Measurements from ENCODE around the gene TAAR2. TPM values are rescaled to one million over a fixed set of nuclear protein-coding genes. Genes with fewer than 3 reads are reported as not detected.

Gene TAAR2
- total RNA-seq, 4 donors from 2014 or later, result not detected

DNA sequence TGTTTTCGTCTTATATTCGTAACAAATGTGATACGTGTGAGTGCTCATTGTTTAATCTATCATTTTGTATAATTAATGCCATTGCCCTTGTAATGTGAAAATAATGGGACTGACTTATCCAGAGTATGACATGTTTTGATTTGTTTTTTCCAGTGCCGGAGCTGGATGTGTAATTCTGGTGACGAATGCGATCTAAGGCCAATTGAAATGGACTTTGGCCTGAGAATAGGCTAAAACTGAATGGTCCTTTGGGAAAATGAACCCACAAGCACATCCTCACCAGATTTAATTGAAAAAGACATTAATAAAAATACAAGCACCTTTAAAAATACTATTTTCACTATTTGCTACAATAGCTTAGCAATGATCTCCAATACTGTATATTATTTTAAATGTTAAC, 27.9 kb downstream of the TAAR2 start:
- Histone ChIP-seq H3K4me1 (no peaks in the 10 kb centered on the region), H3K27ac (no peak overlapping the region), H3K4me3 (no peak overlapping the region), H3K9me3 (no peaks in the 10 kb centered on the region), H3K27me3 (peaks cover 3% of the 10 kb centered on the region), H3K36me3 (no peaks in the 10 kb centered on the region)
- TF ChIP-seq EP300 (IDR thresholded peaks at IDR 0.05) (no peak), POLR2AphosphoS5 (IDR thresholded peaks at IDR 0.05) (no peak), POLR2A (IDR thresholded peaks at IDR 0.05) (no peak)
- WGBS, result 88% methylated on average over 6 of the region's 6 CpGs
- no peak for DNase-seq (ENCODE audit: low spot score in 2 of 2)

DNA sequence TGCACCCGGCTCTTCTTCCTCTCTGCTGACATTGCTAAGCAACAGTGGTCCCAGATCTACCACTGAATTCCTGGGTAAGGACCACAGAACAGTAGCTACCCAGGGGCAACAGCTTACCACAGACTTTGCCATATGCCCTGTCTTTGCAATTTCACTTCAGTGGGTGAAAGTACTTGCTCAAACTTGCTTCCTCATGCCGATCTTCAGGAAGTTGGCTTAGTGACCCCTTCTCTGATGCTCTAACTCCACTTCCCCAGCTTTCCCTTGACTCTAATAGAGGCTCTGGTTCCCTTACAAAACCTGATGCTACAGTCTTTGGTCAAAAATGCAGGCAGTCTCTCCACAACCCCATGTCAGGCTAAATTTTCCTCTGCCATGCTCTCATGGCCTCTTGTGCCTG, 31.2 kb downstream of the TAAR2 start:
- H3K27ac ChIP-seq, result no peak overlapping the region
- no peaks in the 10 kb centered on the region for H3K4me1 ChIP-seq
- 66% methylated on average over 2 of the region's 2 CpGs for WGBS
- H3K27me3 ChIP-seq, result peaks cover 3% of the 10 kb centered on the region
- no peak for DNase-seq (ENCODE audit: low spot score in 2 of 2)
- TF ChIP-seq POLR2A (IDR thresholded peaks at IDR 0.05), result no peak
- no peak for TF ChIP-seq EP300 (IDR thresholded peaks at IDR 0.05)
- no peak for TF ChIP-seq POLR2AphosphoS5 (IDR thresholded peaks at IDR 0.05)
- TF ChIP-seq, protein P1, sequence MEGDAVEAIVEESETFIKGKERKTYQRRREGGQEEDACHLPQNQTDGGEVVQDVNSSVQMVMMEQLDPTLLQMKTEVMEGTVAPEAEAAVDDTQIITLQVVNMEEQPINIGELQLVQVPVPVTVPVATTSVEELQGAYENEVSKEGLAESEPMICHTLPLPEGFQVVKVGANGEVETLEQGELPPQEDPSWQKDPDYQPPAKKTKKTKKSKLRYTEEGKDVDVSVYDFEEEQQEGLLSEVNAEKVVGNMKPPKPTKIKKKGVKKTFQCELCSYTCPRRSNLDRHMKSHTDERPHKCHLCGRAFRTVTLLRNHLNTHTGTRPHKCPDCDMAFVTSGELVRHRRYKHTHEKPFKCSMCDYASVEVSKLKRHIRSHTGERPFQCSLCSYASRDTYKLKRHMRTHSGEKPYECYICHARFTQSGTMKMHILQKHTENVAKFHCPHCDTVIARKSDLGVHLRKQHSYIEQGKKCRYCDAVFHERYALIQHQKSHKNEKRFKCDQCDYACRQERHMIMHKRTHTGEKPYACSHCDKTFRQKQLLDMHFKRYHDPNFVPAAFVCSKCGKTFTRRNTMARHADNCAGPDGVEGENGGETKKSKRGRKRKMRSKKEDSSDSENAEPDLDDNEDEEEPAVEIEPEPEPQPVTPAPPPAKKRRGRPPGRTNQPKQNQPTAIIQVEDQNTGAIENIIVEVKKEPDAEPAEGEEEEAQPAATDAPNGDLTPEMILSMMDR (IDR thresholded peaks at IDR 0.05), result no peak
- no peak overlapping the region for H3K4me3 ChIP-seq
- no peaks in the 10 kb centered on the region for H3K36me3 ChIP-seq
- H3K9me3 ChIP-seq, result no peaks in the 10 kb centered on the region

DNA sequence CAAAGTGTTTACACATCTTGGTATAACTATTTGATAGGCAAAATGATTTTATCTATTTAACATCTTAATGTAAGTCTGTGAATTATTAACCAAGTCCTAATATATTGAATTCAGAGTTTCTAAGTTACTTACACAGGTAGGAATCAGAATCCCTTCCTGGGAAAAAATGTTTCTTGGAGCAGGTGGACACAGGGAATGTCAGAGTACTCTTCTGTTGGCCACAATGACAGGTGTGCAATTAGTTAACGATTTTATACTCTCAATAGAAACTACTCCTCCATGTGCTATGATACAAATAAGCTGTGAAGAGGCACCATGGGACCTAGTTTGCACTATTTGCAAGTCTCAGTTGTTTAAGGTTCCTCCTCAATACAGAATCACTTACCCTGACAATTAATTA, 33.7 kb downstream of the TAAR2 start:
- Histone ChIP-seq H3K4me1 (no peaks in the 10 kb centered on the region), H3K27ac (no peak overlapping the region), H3K4me3 (no peak overlapping the region), H3K9me3 (no peaks in the 10 kb centered on the region), H3K27me3 (peaks cover 3% of the 10 kb centered on the region), H3K36me3 (no peaks in the 10 kb centered on the region)
- DNase-seq (ENCODE audit: low spot score in 2 of 2), result no peak
- TF ChIP-seq POLR2AphosphoS5 (IDR thresholded peaks at IDR 0.05) (no peak), POLR2A (IDR thresholded peaks at IDR 0.05) (no peak), EP300 (IDR thresholded peaks at IDR 0.05) (no peak)
- TF ChIP-seq, protein P1 (IDR thresholded peaks at IDR 0.05), result no peak
- 73% methylated on average over 1 of the region's 1 CpG for WGBS

DNA sequence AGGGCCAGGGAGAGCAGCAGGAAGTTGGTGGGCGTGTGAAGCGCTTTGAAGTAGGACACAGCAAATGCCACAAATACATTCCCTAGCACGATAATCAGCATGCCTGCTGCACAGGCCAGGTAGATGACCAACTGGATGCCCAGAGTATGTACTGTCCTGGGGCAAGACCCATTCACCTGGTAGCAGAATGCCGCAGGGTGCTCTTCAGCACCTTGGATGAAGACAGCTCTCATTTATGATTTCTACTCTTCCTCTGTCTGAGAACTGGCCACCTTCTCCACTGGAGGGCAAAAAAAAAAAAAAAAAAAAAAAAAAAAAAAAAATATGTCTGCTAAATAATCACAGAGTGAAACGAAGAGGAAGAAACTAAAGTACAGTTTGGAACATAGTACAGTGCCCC, 34.6 kb downstream of the TAAR2 start, which contains the start of gene TAAR5:
Gene TAAR5 (minus strand): TSS at position 288 of the 400 bp plus-strand sequence. CDS start 55 bp downstream, at position 233.
- TF ChIP-seq POLR2AphosphoS5 (IDR thresholded peaks at IDR 0.05) (no peak), EP300 (IDR thresholded peaks at IDR 0.05) (no peak), POLR2A (IDR thresholded peaks at IDR 0.05) (no peak)
- TF ChIP-seq, protein P1 (IDR thresholded peaks at IDR 0.05), result no peak

DNA sequence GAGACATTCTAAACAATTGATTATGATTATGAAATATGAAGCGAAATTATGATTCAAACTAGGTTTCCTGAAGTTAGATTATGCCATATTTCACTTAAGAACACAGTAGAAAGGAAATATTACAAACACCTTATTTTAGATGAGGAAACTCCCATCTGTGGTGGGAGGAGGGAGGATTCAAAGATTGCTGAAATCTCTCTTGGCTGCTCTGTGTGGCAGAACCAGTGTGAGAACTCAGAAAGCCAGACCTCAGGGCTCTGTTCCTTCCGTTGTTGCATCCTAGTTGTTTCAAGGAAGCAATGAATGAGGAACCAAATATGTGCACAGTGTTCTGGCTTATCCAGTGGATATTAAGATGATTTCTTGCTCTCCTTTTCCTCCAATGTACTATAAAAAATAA, 36.7 kb downstream of the TAAR2 start:
- Histone ChIP-seq H3K4me3 (no peak overlapping the region), H3K27me3 (peaks cover 6% of the 10 kb centered on the region), H3K36me3 (no peaks in the 10 kb centered on the region), H3K9me3 (no peaks in the 10 kb centered on the region), H3K4me1 (no peaks in the 10 kb centered on the region), H3K27ac (no peak overlapping the region)
- 83% methylated on average over 2 of the region's 2 CpGs for WGBS
- DNase-seq (ENCODE audit: low spot score in 2 of 2), result no peak
- TF ChIP-seq, protein P1 (IDR thresholded peaks at IDR 0.05), result no peak
- TF ChIP-seq EP300 (IDR thresholded peaks at IDR 0.05), result no peak
- TF ChIP-seq POLR2AphosphoS5 (IDR thresholded peaks at IDR 0.05), result no peak
- no peak for TF ChIP-seq POLR2A (IDR thresholded peaks at IDR 0.05)

More for the DNA sequence above, 34.6 kb downstream of the TAAR2 start, which contains the start of gene TAAR5:
- H3K9me3 ChIP-seq, result no peaks in the 10 kb centered on the region
- H3K27me3 ChIP-seq, result peaks cover 6% of the 10 kb centered on the region
- 81% methylated on average over 5 of the region's 5 CpGs for WGBS
- H3K4me3 ChIP-seq, result no peak within 1 kb of the TSS
- H3K4me1 ChIP-seq, result no peaks in the 10 kb centered on the region
- H3K27ac ChIP-seq, result no peak within 1 kb of the TSS
- no peaks in the 10 kb centered on the region for H3K36me3 ChIP-seq
- no peak for DNase-seq (ENCODE audit: low spot score in 2 of 2)

DNA sequence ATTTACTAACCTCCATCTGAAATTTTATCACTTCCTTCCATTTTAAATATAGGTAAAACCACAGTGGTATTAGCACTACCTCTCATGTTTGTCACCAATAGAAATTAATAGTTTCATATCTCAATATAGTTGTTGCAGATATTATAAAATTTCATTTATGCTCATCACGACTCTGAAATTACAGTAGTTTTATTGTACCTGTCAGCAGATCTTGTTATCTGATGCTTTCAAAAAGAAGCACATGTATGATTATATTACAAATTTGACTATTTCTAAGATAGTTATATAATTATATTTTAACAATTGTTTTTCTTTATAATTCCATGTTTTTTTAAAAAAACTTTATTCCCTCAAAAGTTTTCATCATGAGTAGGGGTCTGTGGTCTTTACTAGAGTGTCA, 39.4 kb downstream of the TAAR2 start:
- Histone ChIP-seq H3K36me3 (no peaks in the 10 kb centered on the region), H3K27me3 (peaks cover 6% of the 10 kb centered on the region), H3K27ac (no peak overlapping the region), H3K9me3 (no peaks in the 10 kb centered on the region), H3K4me1 (no peaks in the 10 kb centered on the region), H3K4me3 (no peak overlapping the region)
- no peak for DNase-seq (ENCODE audit: low spot score in 2 of 2)
- TF ChIP-seq POLR2A (IDR thresholded peaks at IDR 0.05), result no peak
- TF ChIP-seq, protein P1 (IDR thresholded peaks at IDR 0.05), result no peak
- TF ChIP-seq EP300 (IDR thresholded peaks at IDR 0.05), result no peak
- TF ChIP-seq POLR2AphosphoS5 (IDR thresholded peaks at IDR 0.05), result no peak
- WGBS, result 70% methylated on average over 1 of the region's 1 CpG
